Left hindlimb (tissue), 1 donor: ENCODE results near the gene AAGAB.
"Not testable (repeated sequence)": the region's sequence is repeated elsewhere in the genome, so short reads cannot be mapped to it uniquely, and the experiment has no call there.

Experiments
- DNase-seq: peaks from one replicate; pipeline ENCODE4 v3.0.0-alpha.2; 2018

The AAGAB gene

GRCh38 chr15:67170143-67170925 is 84.1 kb downstream of the AAGAB start:
- DNase-seq: peak; percentile 31

DNA sequence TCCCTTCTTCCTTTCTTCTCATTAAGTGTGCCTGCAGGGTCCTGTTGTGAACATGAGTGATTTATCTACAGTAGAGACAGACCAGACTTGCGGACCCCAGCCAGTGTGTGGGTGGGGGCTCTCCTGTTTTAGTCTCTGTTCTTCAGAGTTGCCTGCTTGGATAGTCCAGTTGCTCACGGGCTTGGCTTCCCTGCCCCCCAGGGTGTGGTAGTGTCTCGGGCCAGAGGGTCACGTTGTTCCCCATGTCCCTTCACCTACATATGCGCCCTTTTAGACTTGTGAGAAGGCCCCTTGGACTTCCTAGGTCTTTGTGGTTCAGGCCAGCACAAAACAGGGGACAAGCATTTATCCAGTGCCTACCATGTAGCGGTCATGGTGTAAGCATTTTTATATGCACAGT is 85.8 kb downstream of the AAGAB start:
- no peak for DNase-seq

- peak; percentile 30 for DNase-seq
Measured at GRCh38 chr15:67167091-67167490, 87.4 kb downstream of the AAGAB start.

- DNase-seq: no peak
Measured at GRCh38 chr15:67166280-67167009, 88.0 kb downstream of the AAGAB start.

- DNase-seq: peak; percentile 50
Measured at GRCh38 chr15:67165254-67166253, 88.9 kb downstream of the AAGAB start.

- peak; percentile 29 for DNase-seq
Measured at GRCh38 chr15:67164811-67165253, 89.6 kb downstream of the AAGAB start.

DNA sequence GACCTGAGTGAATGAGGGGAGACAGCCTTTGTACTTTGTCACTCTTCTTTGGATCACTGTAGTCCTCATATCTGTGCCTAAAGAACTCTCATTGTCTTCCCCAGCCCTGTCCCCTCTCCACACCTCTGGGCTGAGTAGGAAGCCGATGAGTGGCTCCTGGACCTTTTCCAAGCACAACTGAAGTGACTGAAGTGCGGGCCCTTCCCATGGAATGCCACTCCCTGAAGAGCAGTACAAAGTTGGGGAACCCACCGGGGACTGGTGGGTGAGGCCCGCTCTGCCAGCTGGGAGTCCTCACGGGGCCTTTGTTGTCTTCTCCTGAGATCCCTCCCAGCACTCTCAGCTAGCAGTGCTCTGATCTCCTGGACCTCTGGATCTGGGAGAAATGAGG is 90.1 kb downstream of the AAGAB start:
- no peak for DNase-seq

DNA sequence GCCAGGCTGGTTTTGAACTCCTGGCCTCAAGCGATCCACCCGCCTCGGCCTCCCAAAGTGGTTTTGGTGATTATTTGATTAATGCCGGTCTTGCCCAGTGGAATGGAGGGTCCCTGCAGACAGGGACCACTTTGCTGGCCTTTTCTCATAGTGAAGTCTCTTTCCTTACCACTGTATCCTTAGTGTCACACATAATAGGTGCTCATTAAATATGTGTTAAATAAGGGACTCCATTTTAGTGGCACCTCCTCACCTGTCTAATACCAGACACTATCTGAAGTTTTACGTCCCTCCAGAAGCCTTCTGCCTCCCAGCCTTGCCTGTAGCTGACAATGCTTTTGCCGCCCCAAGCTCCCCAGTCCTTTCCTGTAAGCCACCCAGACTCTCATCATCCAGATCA is 91.3 kb downstream of the AAGAB start:
- no peak for DNase-seq

- peak; percentile 35 for DNase-seq
Measured at GRCh38 chr15:67161881-67162280, 92.6 kb downstream of the AAGAB start.

DNA sequence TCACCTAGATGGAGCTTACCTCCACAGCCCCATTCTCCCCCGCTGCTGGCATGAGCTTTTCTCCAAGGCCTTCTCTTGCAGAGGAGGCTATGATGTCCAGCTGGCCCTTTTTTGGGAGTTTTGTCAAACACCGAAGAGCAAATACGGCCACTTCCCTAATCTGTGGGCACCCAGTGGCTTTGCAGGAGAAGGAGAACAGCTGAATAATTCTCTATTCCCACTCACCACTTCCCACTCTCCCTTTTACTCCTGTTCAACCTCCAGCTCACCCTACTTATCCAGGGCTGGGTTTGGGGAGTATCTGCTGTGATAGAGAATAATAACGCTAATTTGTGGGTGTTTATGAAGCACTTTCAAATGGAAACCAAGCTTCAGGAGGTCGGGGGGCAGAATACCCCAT is 93.0 kb downstream of the AAGAB start:
- DNase-seq: no peak

GRCh38 chr15:67158367-67158766 is 96.1 kb downstream of the AAGAB start:
- peak; percentile 22 for DNase-seq

DNA sequence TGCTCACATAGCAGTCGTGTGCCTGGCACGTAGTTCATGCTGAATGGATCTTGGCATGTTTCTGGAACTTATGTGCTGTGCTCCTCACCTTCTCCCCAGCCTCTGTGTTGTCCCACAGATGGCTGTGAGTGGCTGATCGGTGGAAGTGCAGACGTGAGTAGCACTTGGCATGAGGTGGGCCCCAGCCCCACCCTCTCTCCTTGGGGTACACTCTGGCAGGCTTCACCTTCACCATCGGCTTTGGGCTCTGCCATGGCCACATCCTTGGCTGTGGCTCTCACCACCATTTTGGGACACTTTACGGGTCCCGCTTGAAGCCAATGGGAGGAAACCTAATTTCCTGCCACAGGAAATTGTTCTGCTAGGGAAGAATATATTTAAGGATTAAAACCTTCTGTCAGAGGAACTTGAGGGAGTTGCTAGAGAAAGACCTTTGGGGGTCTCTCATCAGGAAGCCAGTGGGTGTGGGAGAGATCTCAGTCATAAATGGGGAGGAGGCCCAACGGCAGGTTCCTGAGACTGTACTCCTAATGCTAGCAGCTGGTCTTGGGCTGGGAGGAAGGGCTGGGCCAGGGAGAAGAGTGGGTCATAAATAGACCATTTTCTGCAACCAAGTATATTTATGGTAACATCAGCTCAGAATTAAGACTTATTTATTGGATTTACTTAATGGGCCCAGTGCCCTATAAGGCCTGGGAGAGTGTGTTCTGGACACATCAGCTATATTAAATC is 96.8 kb downstream of the AAGAB start:
- peak; percentile 49 for DNase-seq

- DNase-seq: no peak
Measured at GRCh38 chr15:67156834-67157233, 97.6 kb downstream of the AAGAB start.

DNA sequence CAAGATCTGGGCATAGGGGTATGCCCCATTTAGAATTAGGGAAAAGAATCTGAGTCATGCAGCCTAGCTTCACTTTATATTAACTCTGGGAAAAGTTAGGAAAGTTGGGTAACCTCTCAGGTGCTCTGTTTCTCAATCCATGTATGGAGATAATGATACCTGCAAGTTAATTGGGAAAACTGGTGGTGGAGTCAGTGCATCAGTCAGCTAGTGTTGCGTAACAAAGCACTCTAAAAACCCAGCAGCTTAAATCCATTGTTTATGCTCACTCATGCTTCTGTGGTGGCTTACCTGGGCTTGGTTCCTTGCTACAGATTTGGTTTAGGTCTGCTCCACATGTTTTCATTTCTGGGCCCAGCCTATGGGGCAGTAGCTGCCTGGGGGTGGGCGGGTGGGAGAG is 98.0 kb downstream of the AAGAB start:
- DNase-seq: no peak

GRCh38 chr15:67154249-67154648 is 100.2 kb downstream of the AAGAB start:
- no peak for DNase-seq

DNA sequence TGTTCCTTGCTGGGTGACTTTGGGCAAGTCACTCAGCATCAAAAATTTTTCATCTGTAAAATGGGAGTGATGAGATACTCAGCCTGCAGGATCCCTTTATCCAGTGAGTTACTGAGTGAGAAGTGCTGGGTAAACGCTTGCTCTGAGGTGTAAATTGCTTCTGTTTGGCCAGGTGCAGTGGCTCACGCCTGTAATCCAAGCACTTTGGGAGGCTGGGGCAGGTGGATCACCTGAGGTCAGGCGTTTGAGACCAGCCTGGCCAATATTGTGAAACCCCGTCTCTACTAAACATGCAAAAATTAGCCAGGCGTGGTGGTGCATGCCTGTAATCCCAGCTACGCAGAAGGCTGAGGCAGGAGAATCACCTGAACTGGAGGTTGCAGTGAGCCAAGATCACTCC is 101.4 kb downstream of the AAGAB start:
- DNase-seq: not testable (repeated sequence)

GRCh38 chr15:67152429-67152828 is 102.0 kb downstream of the AAGAB start:
- DNase-seq: no peak
